IMR-90 (cell line): Measurements from ENCODE around the gene TOP3B. TPM values are rescaled to one million over a fixed set of nuclear protein-coding genes. Genes with fewer than 3 reads are reported as not detected.
A peak's percentile ranks its signal among the peaks of the same experiment; 100 is the strongest.

Source experiments
- ATAC-seq: fragments of 200-7000 bp; cut with Tn5 transposase; 2 replicates; pipeline ENCODE4 v1.9.1; 2020; ENCODE audit warnings: low read depth, mild to moderate bottlenecking, moderate library complexity
- BruUV-seq: library from RNA; stranded (reverse); fragments of 400-500 nt; replicated peaks from 2 replicates; lab custom pipeline; 2021; lab: Mats Ljungman, UMichigan
- CTCF ChIA-PET: fragments of 300-600 bp; formaldehyde crosslinking; extraction: SDS; loops from one replicate; lab custom pipeline; 2021; ENCODE audit warnings: antibody characterized with exemption; lab: Yijun Ruan, JAX
- POLR2A ChIA-PET: fragments of 300-600 bp; sonication (Branson Sonifier 250); formaldehyde crosslinking; loops from one replicate; lab custom pipeline; 2022; ENCODE audit warnings: antibody characterized with exemption; ENCODE audit not compliant: unreplicated experiment; lab: Charles Lee
- DNase-seq: peaks from one replicate; pipeline ENCODE4 v3.0.0; 2013
- H2AFZ ChIP-seq: replicated peaks from 2 replicates; pipeline ENCODE3; 2013; ENCODE audit warnings: low read length, mild to moderate bottlenecking; ENCODE audit not compliant: poor library complexity
- H2AK5ac ChIP-seq: 2 replicates; pipeline ENCODE4 v1.6.1; 2013; ENCODE audit warnings: low read depth, low read length, inconsistent platforms
- H2AK9ac ChIP-seq: replicated peaks from 2 replicates; pipeline ENCODE3; 2013; ENCODE audit warnings: mild to moderate bottlenecking, low read depth, low read length, moderate library complexity; ENCODE audit not compliant: poor library complexity
- H2BK120ac ChIP-seq: 2 replicates; pipeline ENCODE4 v1.6.1; 2013; ENCODE audit warnings: low read depth, low read length, inconsistent platforms
- H2BK15ac ChIP-seq: 3 replicates; pipeline ENCODE4 v1.6.1; 2013; ENCODE audit warnings: low read depth, low read length, inconsistent platforms
- H2BK20ac ChIP-seq: 2 replicates; pipeline ENCODE4 v1.6.1; 2013; ENCODE audit warnings: low read depth, mild to moderate bottlenecking, inconsistent platforms, low read length, moderate library complexity
- H2BK5ac ChIP-seq: 2 replicates; pipeline ENCODE4 v1.6.1; 2013; ENCODE audit warnings: mild to moderate bottlenecking, low read depth, low read length, inconsistent platforms; ENCODE audit not compliant: poor library complexity, severe bottlenecking
- H3K14ac ChIP-seq: replicated peaks from 2 replicates; pipeline ENCODE4 v1.6.1; 2013; ENCODE audit warnings: low read depth, low read length, inconsistent platforms
- H3K18ac ChIP-seq: 2 replicates; pipeline ENCODE4 v1.6.1; 2013; ENCODE audit warnings: low read depth, low read length, control low read depth
- H3K23ac ChIP-seq: 2 replicates; pipeline ENCODE4 v1.6.1; 2013; ENCODE audit warnings: low read depth, low read length, inconsistent platforms
- H3K27ac ChIP-seq: 2 replicates; pipeline ENCODE4 v1.5.1; 2013; ENCODE audit warnings: mild to moderate bottlenecking, control low read depth, low read length; ENCODE audit not compliant: insufficient read depth
- H3K27me3 ChIP-seq: 2 replicates; pipeline ENCODE4 v1.6.1; 2013; ENCODE audit warnings: low read length; ENCODE audit not compliant: control insufficient read depth, insufficient read depth
- H3K36me3 ChIP-seq: 2 replicates; pipeline ENCODE4 v1.6.1; 2013; ENCODE audit warnings: low read length, mixed read lengths; ENCODE audit not compliant: control insufficient read depth, insufficient read depth
- H3K4ac ChIP-seq: 2 replicates; pipeline ENCODE4 v1.6.1; 2013; ENCODE audit warnings: low read depth, low read length, inconsistent platforms
- H3K4me1 ChIP-seq: 2 replicates; pipeline ENCODE4 v1.6.1; 2013; ENCODE audit warnings: low read length, mixed read lengths; ENCODE audit not compliant: control insufficient read depth, insufficient read depth
- H3K4me2 ChIP-seq: 2 replicates; pipeline ENCODE4 v1.6.1; 2013; ENCODE audit warnings: low read depth, mild to moderate bottlenecking, control low read depth, low read length, moderate library complexity
- H3K4me3 ChIP-seq: 2 replicates; pipeline ENCODE4 v1.5.1; 2013; ENCODE audit warnings: low read depth, mild to moderate bottlenecking, control low read depth, low read length, moderate library complexity; ENCODE audit not compliant: insufficient read depth
- H3K56ac ChIP-seq: 2 replicates; pipeline ENCODE4 v1.6.1; 2013; ENCODE audit warnings: low read length, inconsistent platforms; ENCODE audit not compliant: insufficient read depth; ENCODE audit errors: extremely low read depth
- H3K79me1 ChIP-seq, 2 experiments: 2 replicates each; pipeline ENCODE4 v1.6.1; 2013; ENCODE audit warnings: low read length in 2 of 2, inconsistent platforms in 1 of 2, low read depth in 1 of 2
- H3K9ac ChIP-seq: 2 replicates; pipeline ENCODE4 v1.6.1; 2013; ENCODE audit warnings: low read depth, low read length, control low read depth
- H3K9me1 ChIP-seq: 2 replicates; pipeline ENCODE4 v1.6.1; 2013; ENCODE audit warnings: low read length, inconsistent platforms; ENCODE audit not compliant: insufficient read depth
- H3K9me3 ChIP-seq: 2 replicates; pipeline ENCODE4 v1.6.1; 2013; ENCODE audit warnings: low read length; ENCODE audit not compliant: control insufficient read depth, insufficient read depth
- H4K20me1 ChIP-seq: 2 replicates; pipeline ENCODE4 v1.6.1; 2013; ENCODE audit warnings: low read length, inconsistent platforms; ENCODE audit not compliant: insufficient read depth
- H4K5ac ChIP-seq: 2 replicates; pipeline ENCODE4 v1.6.1; 2013; ENCODE audit warnings: mild to moderate bottlenecking, low read depth, low read length, control low read depth
- H4K8ac ChIP-seq, 2 experiments: 2 replicates each; pipeline ENCODE4 v1.6.1; 2013; ENCODE audit warnings: low read depth in 2 of 2, low read length in 2 of 2, control low read depth in 1 of 2, inconsistent platforms in 1 of 2
- H4K91ac ChIP-seq: 2 replicates; pipeline ENCODE4 v1.6.1; 2013; ENCODE audit warnings: low read depth, low read length, inconsistent platforms; ENCODE audit not compliant: insufficient read depth
- FOS ChIP-seq: fragments of 150-350 bp; IDR thresholded peaks from 2 replicates; pipeline ENCODE4 v1.6.1; 2016; ENCODE audit warnings: low read depth, low read length
- MAZ ChIP-seq: IDR thresholded peaks from 2 replicates; pipeline ENCODE4 v1.6.1; 2012; ENCODE audit warnings: low read depth, mild to moderate bottlenecking, low read length, improper control_type of control experiment, moderate library complexity, borderline replicate concordance
- NFE2L2 ChIP-seq: fragments of 150-350 bp; IDR thresholded peaks from 2 replicates; pipeline ENCODE4 v1.6.1; 2016; ENCODE audit warnings: low read depth, mild to moderate bottlenecking, low read length
- WGBS, 2 experiments: methylation state at CpG; one replicate each; pipeline versions ENCODE4 v1.1.5 to v1.1.7; 2013; ENCODE audit warnings: missing lambda C conversion rate in 2 of 2; ENCODE audit not compliant: insufficient read length in 1 of 2; ENCODE audit errors: extremely low coverage in 2 of 2; 5-methylcytosine and 5-hydroxymethylcytosine counted together
- dilution Hi-C: fragments of 300-500 bp; cut with HindIII; formaldehyde crosslinking; loops from one replicate; pipeline ENCODE4 v1.14.3; 2018; ENCODE audit warnings: low sequenced_read_pairs; ENCODE audit not compliant: unreplicated experiment
- in situ Hi-C: fragments of 300-500 bp; cut with MboI; formaldehyde crosslinking; loops from 3 replicates; pipeline ENCODE4 v1.14.3; 2019; ENCODE audit warnings: low sequenced_read_pairs, inconsistent platforms, mixed read lengths
- intact Hi-C: fragments of 100-400 bp; cut with micrococcal nuclease; formaldehyde crosslinking; loops from 2 replicates; pipeline ENCODE4 v1.10.0; 2022
- polyA plus RNA-seq, 3 experiments: library from polyadenylated mRNA; depleted of rRNA; stranded (reverse); fragments of >200 nt; gene quantifications; 2 replicates each; pipeline ENCODE4 v1.2.3, GENCODE V29; 2012; ENCODE audit warnings: low replicate concordance in 1 of 3
- total RNA-seq: library from RNA; depleted of rRNA; stranded (reverse); fragments of >200 nt; gene quantifications from 2 replicates; pipeline ENCODE4 v1.2.3, GENCODE V29; 2012
- TF ChIP-seq, protein P1 (sequence below): fragments of 150-350 bp; IDR thresholded peaks from 2 replicates; pipeline ENCODE4 v1.6.1; 2016; ENCODE audit warnings: low read depth, mild to moderate bottlenecking, low read length, moderate library complexity, borderline replicate concordance

TOP3B gene
- total and polyA plus RNA-seq, 2 of the 4 experiments (the other 2 are of a cell fraction) = 23.0 to 23.5 TPM

- intact Hi-C loops = no loop called here
- POLR2A ChIA-PET = no interaction called here
Measured at GRCh38 chr22:21943571-21944448, 38.8 kb downstream of the TOP3B start.

More at GRCh38 chr22:21943571-21944448, 38.8 kb downstream of the TOP3B start:
- no peak overlapping the region for H3K14ac ChIP-seq
- peak overlapping the region; percentile 7; the same call in 1 of the 2 replicates for H4K91ac ChIP-seq
- H3K56ac ChIP-seq = no peak overlapping the region
- peak overlapping the region; percentile 100; the same call in 1 of the 2 replicates for H2BK120ac ChIP-seq
- H2BK15ac ChIP-seq = peak overlapping the region; percentile 98; the same call in 1 of the 3 replicates
- H4K20me1 ChIP-seq = peaks cover 6% of the 10 kb centered on the region; the same call in 1 of the 2 replicates
- peaks cover 32% of the 10 kb centered on the region for H3K9me1 ChIP-seq
- H3K18ac ChIP-seq = no peak overlapping the region
- H3K9me3 ChIP-seq = no peaks in the 10 kb centered on the region
- no peaks in the 10 kb centered on the region for H3K27me3 ChIP-seq
- peak overlapping the region; percentile 100 for H3K4ac ChIP-seq
- H3K79me1 ChIP-seq = peaks cover 33 to 91% of the 10 kb centered on the region in 2 experiments
- no peak overlapping the region for H4K5ac ChIP-seq
- dilution Hi-C loops = no loop called here
- H3K4me2 ChIP-seq = no peak overlapping the region
- in situ Hi-C loops = no loop called here
- no peak overlapping the region for H2AFZ ChIP-seq
- H2AK5ac ChIP-seq = peak overlapping the region; percentile 97
- H3K4me3 ChIP-seq = no peak overlapping the region
- peak overlapping the region; percentile 5; the same call in 1 of the 2 replicates for H3K27ac ChIP-seq
- no peak overlapping the region; a peak in 1 of 4 replicates for H4K8ac ChIP-seq
- DNase-seq = no peak
- peak overlapping the region; percentile 99 for H2BK5ac ChIP-seq
- H3K4me1 ChIP-seq = peaks cover 25% of the 10 kb centered on the region
- CTCF ChIA-PET = no interaction called here
- no TSS peak for BruUV-seq
- H3K23ac ChIP-seq = no peak overlapping the region
- TF ChIP-seq, protein P1, sequence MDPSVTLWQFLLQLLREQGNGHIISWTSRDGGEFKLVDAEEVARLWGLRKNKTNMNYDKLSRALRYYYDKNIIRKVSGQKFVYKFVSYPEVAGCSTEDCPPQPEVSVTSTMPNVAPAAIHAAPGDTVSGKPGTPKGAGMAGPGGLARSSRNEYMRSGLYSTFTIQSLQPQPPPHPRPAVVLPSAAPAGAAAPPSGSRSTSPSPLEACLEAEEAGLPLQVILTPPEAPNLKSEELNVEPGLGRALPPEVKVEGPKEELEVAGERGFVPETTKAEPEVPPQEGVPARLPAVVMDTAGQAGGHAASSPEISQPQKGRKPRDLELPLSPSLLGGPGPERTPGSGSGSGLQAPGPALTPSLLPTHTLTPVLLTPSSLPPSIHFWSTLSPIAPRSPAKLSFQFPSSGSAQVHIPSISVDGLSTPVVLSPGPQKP = no peak
- TF ChIP-seq MAZ (no peak), FOS (no peak), NFE2L2 (no peak)
- peaks cover 27% of the 10 kb centered on the region for H3K36me3 ChIP-seq
- no peak overlapping the region for H3K9ac ChIP-seq
- H2BK20ac ChIP-seq = 0 out of 2 replicates have a peak overlapping the region, but pooled peaks have one; percentile 25
- WGBS, 2 experiments = 83% methylated on average over 9 of the region's 18 CpGs; no CpG with 5 or more reads in 1 of the 2 experiments
- peak overlapping the region; percentile 97 for H2AK9ac ChIP-seq
- no peak for ATAC-seq
